ENCODE results near the gene CT45A7. TPM values are rescaled to one million over a fixed set of nuclear protein-coding genes. Genes with fewer than 3 reads are reported as not detected.
"Not testable (repeated sequence)": the region's sequence is repeated elsewhere in the genome, so short reads cannot be mapped to it uniquely, and the experiment has no call there.

Gene CT45A7
- not detected for total RNA-seq

DNA sequence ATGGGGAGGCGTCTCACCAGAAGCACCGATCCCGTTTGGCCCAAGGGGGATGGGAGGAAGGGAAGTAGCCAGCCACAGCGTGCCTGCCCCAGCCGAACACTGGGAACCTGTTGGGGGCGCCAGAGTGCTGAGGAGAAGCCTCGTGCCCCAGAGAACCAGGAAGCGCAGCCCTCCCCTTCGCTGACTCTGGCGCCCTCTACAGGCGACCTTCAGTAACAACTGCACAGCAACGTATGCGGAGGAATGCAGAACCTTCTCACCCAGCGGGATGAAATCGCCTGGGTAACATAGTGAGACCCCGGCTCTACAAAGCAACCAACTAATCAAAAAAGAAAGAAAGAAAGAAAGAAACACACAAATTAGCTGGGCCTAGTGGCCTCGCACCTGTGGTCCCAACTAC, at the start of gene CT45A7:
TSS of gene CT45A7 (minus strand) at position 101 of the 400 bp plus-strand sequence. CDS start 3,747 bp downstream, outside the sequence.
- not testable (repeated sequence) for H3K4me1 ChIP-seq (ENCODE audit: control insufficient read depth in 3 of 3, insufficient read depth in 3 of 3, low read length in 3 of 3); H3K36me3 ChIP-seq (ENCODE audit: control insufficient read depth in 3 of 3, insufficient read depth in 3 of 3, low read length in 3 of 3); H3K9me3 ChIP-seq (ENCODE audit: control insufficient read depth in 3 of 3, low read length in 3 of 3); H3K27me3 ChIP-seq (ENCODE audit: control insufficient read depth in 3 of 3, insufficient read depth in 3 of 3, low read length in 3 of 3); H3K27ac ChIP-seq (ENCODE audit: low read depth, low read length); H3K4me3 ChIP-seq (ENCODE audit: low read length in 3 of 3); H3K9ac ChIP-seq (ENCODE audit: low read depth in 1 of 3, low read length in 3 of 3)

DNA sequence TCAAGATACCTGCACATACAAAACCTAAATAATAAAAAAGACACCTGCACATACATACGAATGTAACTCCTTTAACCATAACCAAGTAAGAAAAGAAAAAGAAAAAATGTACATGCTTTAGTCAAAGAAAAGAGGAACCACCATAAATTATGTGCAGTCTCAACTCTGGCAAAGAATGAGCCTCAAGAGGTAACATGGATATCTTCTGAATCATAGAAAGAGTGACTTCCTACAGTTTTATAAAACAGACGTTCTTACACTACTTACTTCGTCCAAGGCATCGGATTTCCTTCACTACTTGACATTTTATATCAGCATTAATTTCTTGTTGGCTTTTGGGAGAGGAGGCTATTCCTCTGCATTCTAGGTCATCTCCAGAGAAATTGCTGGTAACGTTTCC, 45.7 kb upstream of the CT45A7 start:
- not testable (repeated sequence) for H3K4me1 ChIP-seq (ENCODE audit: control insufficient read depth in 3 of 3, insufficient read depth in 3 of 3, low read length in 3 of 3); H3K9ac ChIP-seq (ENCODE audit: low read depth in 1 of 3, low read length in 3 of 3); H3K27ac ChIP-seq (ENCODE audit: low read depth, low read length)

DNA sequence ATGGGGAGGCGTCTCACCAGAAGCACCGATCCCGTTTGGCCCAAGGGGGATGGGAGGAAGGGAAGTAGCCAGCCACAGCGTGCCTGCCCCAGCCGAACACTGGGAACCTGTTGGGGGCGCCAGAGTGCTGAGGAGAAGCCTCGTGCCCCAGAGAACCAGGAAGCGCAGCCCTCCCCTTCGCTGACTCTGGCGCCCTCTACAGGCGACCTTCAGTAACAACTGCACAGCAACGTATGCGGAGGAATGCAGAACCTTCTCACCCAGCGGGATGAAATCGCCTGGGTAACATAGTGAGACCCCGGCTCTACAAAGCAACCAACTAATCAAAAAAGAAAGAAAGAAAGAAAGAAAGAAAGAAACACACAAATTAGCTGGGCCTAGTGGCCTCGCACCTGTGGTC, 34.6 kb upstream of the CT45A7 start, which contains the start of gene CT45A9:
TSS of gene CT45A9 (minus strand) at position 101 of the 400 bp plus-strand sequence. CDS start 3,751 bp downstream, outside the sequence.
- not testable (repeated sequence) for H3K9me3 ChIP-seq (ENCODE audit: control insufficient read depth in 3 of 3, low read length in 3 of 3); H3K4me3 ChIP-seq (ENCODE audit: low read length in 3 of 3); H3K36me3 ChIP-seq (ENCODE audit: control insufficient read depth in 3 of 3, insufficient read depth in 3 of 3, low read length in 3 of 3); H3K27ac ChIP-seq (ENCODE audit: low read depth, low read length); H3K4me1 ChIP-seq (ENCODE audit: control insufficient read depth in 3 of 3, insufficient read depth in 3 of 3, low read length in 3 of 3); H3K27me3 ChIP-seq (ENCODE audit: control insufficient read depth in 3 of 3, insufficient read depth in 3 of 3, low read length in 3 of 3); H3K9ac ChIP-seq (ENCODE audit: low read depth in 1 of 3, low read length in 3 of 3)

More for the DNA sequence above, 45.7 kb upstream of the CT45A7 start:
- H3K36me3 ChIP-seq (ENCODE audit: control insufficient read depth in 3 of 3, insufficient read depth in 3 of 3, low read length in 3 of 3); H3K4me3 ChIP-seq (ENCODE audit: low read length in 3 of 3); H3K27me3 ChIP-seq (ENCODE audit: control insufficient read depth in 3 of 3, insufficient read depth in 3 of 3, low read length in 3 of 3); H3K9me3 ChIP-seq (ENCODE audit: control insufficient read depth in 3 of 3, low read length in 3 of 3): not testable (repeated sequence)

GRCh38 chrX:135854438-135854837, 17.4 kb upstream of the CT45A7 start, which contains the start of gene CT45A8:
CT45A8 (minus strand) TSS chrX:135854538; CDS start chrX:135850783, 3,755 bp downstream.
- H3K27me3 ChIP-seq (ENCODE audit: control insufficient read depth in 3 of 3, insufficient read depth in 3 of 3, low read length in 3 of 3); H3K9me3 ChIP-seq (ENCODE audit: control insufficient read depth in 3 of 3, low read length in 3 of 3); H3K4me3 ChIP-seq (ENCODE audit: low read length in 3 of 3); H3K27ac ChIP-seq (ENCODE audit: low read depth, low read length); H3K4me1 ChIP-seq (ENCODE audit: control insufficient read depth in 3 of 3, insufficient read depth in 3 of 3, low read length in 3 of 3); H3K36me3 ChIP-seq (ENCODE audit: control insufficient read depth in 3 of 3, insufficient read depth in 3 of 3, low read length in 3 of 3); H3K9ac ChIP-seq (ENCODE audit: low read depth in 1 of 3, low read length in 3 of 3): not testable (repeated sequence)

GRCh38 chrX:135819912-135820311, 17.2 kb downstream of the CT45A7 start, which contains the start of gene CT45A2:
CT45A2 (minus strand) TSS chrX:135820012; CDS start chrX:135816265, 3,747 bp downstream.
- not testable (repeated sequence) for H3K9ac ChIP-seq (ENCODE audit: low read depth in 1 of 3, low read length in 3 of 3); H3K36me3 ChIP-seq (ENCODE audit: control insufficient read depth in 3 of 3, insufficient read depth in 3 of 3, low read length in 3 of 3); H3K4me1 ChIP-seq (ENCODE audit: control insufficient read depth in 3 of 3, insufficient read depth in 3 of 3, low read length in 3 of 3); H3K27me3 ChIP-seq (ENCODE audit: control insufficient read depth in 3 of 3, insufficient read depth in 3 of 3, low read length in 3 of 3); H3K27ac ChIP-seq (ENCODE audit: low read depth, low read length); H3K9me3 ChIP-seq (ENCODE audit: control insufficient read depth in 3 of 3, low read length in 3 of 3); H3K4me3 ChIP-seq (ENCODE audit: low read length in 3 of 3)

- H3K27me3 ChIP-seq (ENCODE audit: control insufficient read depth in 3 of 3, insufficient read depth in 3 of 3, low read length in 3 of 3); H3K9ac ChIP-seq (ENCODE audit: low read depth in 1 of 3, low read length in 3 of 3); H3K4me1 ChIP-seq (ENCODE audit: control insufficient read depth in 3 of 3, insufficient read depth in 3 of 3, low read length in 3 of 3); H3K27ac ChIP-seq (ENCODE audit: low read depth, low read length); H3K4me3 ChIP-seq (ENCODE audit: low read length in 3 of 3); H3K36me3 ChIP-seq (ENCODE audit: control insufficient read depth in 3 of 3, insufficient read depth in 3 of 3, low read length in 3 of 3); H3K9me3 ChIP-seq (ENCODE audit: control insufficient read depth in 3 of 3, low read length in 3 of 3): not testable (repeated sequence)
Observed at GRCh38 chrX:135802687-135803086, 34.4 kb downstream of the CT45A7 start, which contains the start of gene CT45A6. CT45A6 (minus strand) TSS chrX:135802787; CDS start chrX:135798993, 3,794 bp downstream.

- not testable (repeated sequence) for H3K9me3 ChIP-seq (ENCODE audit: control insufficient read depth in 3 of 3, low read length in 3 of 3); H3K9ac ChIP-seq (ENCODE audit: low read depth in 1 of 3, low read length in 3 of 3); H3K27me3 ChIP-seq (ENCODE audit: control insufficient read depth in 3 of 3, insufficient read depth in 3 of 3, low read length in 3 of 3); H3K4me3 ChIP-seq (ENCODE audit: low read length in 3 of 3); H3K27ac ChIP-seq (ENCODE audit: low read depth, low read length); H3K4me1 ChIP-seq (ENCODE audit: control insufficient read depth in 3 of 3, insufficient read depth in 3 of 3, low read length in 3 of 3); H3K36me3 ChIP-seq (ENCODE audit: control insufficient read depth in 3 of 3, insufficient read depth in 3 of 3, low read length in 3 of 3)
Observed at GRCh38 chrX:135785403-135785802, 51.7 kb downstream of the CT45A7 start, which contains the start of gene CT45A5. CT45A5 (minus strand) TSS chrX:135785503; CDS start chrX:135781729, 3,774 bp downstream.

Other genes starting within 250 kb of the CT45A7 start
- gene CT45A1, start 123.6 kb downstream of the CT45A7 start, total RNA-seq = not detected
- gene CT45A3, start 69.1 kb downstream of the CT45A7 start, total RNA-seq = not detected
- gene CT45A5, start 51.8 kb downstream of the CT45A7 start, total RNA-seq = not detected
- not detected for gene CT45A6, start 34.5 kb downstream of the CT45A7 start, total RNA-seq
- gene CT45A2, start 17.3 kb downstream of the CT45A7 start, total RNA-seq = 0.52 TPM
- gene CT45A8, start 17.3 kb upstream of the CT45A7 start, total RNA-seq = not detected
- not detected for gene CT45A9, start 34.5 kb upstream of the CT45A7 start, total RNA-seq
- not detected for gene CT45A10, start 56.2 kb upstream of the CT45A7 start, total RNA-seq
- gene SAGE1, start 56.4 kb upstream of the CT45A7 start, total RNA-seq = not detected
- gene MMGT1, start 136.7 kb upstream of the CT45A7 start, total RNA-seq = 11.0 TPM
- 12.5 TPM for gene SLC9A6, start 148.2 kb upstream of the CT45A7 start, total RNA-seq